Measurements from ENCODE around the gene EDC3.
"Not testable (repeated sequence)": the region's sequence is repeated elsewhere in the genome, so short reads cannot be mapped to it uniquely, and the experiment has no call there.

EDC3 gene

DNA sequence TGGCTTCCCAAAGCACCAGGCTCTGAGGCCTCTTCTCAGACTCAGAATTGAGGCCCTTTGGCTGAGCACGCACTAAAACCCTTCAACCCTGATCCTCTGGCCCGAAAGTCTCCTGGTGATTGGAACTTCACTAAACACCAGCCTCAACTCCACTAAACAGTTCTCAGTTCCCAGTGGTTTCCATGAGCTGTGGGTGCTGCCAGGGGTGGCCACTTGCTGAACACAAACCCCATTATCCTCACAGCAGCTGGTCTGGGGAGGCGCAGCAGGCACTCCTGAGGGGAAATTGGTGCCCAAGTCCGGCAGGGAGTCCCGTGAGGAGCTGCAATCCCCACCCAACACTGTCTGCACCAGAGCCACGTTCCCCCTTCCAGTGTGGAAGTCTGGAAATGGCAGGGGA lies 84.0 kb downstream of the EDC3 start:
- peak; percentile 54 for DNase-seq (ENCODE audit: low spot score)

DNA sequence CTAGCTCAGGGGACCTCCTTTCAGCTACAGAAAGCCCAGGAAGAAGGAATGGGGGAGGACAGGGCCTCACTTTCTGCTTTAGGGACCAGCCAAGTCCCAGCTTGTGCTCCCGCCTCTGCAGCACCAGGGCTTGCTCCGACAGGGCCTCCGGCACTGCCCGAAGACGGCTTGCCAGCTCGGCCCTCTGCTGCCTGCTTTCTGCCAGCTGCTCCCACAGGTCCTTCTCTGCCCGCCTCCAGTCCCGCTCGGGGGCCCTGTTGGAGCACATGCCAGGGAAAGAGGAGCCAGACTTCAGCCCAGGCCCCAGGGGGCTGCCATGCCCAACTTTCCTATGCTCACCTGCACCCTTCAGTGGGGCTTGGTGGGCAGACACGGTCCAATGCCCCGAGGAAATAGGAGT lies 84.5 kb downstream of the EDC3 start:
- DNase-seq (ENCODE audit: low spot score) = no peak

DNA sequence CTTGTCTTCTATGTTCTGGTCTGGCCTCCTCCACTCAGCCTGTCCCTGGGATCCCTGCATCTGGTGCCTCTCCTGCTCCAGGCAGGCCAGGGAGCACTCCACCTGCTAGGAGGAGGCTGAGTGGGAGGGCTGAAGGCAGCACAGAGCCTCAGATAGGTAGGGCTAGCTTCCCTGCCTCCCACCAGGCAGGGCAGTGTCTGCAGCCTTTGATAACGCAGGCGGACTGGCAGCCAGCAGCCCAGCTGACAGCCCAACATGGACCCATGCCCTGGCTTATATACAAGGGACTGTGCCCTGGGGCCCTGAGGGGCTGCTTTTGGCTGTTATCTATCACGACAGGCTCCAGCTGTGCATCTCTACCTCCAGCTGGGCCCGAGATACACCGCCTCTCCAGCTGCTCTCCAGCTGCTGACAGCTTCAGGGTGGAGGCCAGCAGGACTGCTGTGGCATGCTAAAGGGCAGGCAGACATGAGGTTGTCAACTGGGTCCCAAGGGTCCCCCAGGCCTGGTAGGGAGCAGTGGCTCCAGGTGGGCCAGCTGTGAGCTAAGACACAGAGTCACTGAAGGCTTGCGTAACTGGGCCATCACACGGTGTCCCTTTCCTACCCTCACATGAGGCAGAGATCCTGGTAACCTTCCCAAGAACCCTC lies 85.4 kb downstream of the EDC3 start:
- peak; percentile 96 for DNase-seq (ENCODE audit: low spot score)

DNA sequence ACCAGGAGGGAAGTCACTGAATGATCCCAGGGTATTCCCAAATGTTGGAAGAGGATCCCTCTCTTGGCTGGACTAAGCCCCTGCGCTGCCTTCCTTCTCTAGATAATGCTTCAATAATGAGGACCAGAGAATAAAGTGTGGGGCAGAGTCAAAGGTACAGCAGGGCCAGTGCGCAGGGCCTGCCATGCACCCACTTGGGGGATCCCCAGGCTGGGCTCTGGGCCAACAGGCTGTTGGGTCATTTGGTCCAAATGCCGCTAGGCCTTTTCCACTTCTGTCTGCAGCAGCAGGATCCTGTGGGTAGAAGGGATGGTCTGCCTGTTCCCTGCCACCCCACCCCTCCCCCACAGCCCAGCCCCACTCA lies 85.9 kb downstream of the EDC3 start:
- no peak for DNase-seq (ENCODE audit: low spot score)

DNA sequence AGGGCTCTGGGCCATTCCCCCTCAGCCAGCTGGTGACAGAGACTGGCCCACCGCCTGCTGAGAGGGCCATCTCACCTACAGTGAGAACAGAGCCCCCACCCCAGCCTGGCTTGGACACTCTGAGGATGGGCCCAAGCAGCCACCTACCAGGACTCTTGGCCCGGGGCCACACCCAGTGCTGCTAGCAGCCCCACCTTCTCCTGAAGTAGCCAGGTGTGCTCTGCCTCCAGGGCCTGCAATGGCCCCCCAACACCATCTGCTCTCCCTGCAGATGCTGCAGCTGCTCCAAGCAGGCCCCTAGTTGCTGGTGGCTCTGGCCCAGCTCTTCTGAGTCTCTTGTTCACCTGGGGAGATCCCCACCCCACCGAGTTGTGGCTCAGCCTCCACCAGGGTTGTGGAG lies 87.0 kb downstream of the EDC3 start:
- peak; percentile 62 for DNase-seq (ENCODE audit: low spot score)

DNA sequence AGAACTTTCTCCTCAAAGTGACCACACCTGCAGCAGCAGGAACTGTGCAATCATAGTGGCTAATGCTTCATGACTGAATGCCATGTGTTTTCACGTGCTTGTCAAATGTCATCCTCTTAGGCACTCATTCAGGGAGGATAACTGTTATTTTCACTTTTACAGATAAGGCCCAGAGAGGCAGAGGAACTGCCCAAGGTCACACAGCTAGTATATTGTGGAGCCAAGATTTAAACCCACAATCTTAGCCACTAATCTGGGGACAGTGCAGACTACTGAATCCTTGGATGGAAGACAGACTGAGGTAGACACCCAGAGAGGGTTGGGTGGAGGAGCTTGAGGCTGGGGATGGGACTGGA lies 90.1 kb downstream of the EDC3 start:
- peak; percentile 60 for DNase-seq (ENCODE audit: low spot score)

DNA sequence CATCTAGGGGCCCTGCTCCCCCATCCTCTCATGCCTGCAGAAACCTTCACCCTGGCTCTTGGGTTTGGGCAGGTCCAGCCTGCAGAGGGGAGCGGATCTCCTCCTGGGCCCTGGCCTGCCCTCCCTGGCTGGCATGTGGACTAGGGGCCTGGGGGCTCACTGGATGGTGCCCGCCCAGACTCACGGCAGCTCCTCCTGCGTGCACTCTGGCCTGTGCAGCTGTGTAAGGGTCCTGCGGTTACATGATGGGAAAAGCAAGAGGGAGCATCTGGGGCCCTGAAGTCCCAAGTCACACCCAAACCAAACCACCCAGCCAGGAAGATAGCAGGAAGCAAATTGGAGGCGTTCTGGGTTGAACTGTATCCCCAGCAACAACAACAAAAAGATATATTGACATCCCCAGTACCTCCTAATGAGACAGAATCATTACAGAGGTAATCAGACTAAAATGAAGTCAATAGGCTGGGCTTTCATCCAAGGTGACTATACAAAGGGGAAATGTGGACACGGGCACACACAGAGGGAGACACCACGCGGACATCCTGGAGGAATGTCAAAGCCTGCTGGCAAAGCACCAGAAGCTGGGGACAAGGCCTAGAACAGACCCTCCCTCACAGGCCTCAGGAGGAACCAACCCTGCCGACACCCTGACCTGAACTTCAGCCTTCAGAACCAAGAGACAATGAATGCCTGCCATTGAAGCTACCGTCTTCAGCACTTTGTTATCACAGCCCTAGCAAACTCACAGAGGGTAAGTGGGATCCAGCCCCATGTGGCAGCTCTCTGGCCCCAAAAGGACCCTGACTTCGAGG lies 90.6 kb downstream of the EDC3 start:
- DNase-seq (ENCODE audit: low spot score) = peak; percentile 26

DNA sequence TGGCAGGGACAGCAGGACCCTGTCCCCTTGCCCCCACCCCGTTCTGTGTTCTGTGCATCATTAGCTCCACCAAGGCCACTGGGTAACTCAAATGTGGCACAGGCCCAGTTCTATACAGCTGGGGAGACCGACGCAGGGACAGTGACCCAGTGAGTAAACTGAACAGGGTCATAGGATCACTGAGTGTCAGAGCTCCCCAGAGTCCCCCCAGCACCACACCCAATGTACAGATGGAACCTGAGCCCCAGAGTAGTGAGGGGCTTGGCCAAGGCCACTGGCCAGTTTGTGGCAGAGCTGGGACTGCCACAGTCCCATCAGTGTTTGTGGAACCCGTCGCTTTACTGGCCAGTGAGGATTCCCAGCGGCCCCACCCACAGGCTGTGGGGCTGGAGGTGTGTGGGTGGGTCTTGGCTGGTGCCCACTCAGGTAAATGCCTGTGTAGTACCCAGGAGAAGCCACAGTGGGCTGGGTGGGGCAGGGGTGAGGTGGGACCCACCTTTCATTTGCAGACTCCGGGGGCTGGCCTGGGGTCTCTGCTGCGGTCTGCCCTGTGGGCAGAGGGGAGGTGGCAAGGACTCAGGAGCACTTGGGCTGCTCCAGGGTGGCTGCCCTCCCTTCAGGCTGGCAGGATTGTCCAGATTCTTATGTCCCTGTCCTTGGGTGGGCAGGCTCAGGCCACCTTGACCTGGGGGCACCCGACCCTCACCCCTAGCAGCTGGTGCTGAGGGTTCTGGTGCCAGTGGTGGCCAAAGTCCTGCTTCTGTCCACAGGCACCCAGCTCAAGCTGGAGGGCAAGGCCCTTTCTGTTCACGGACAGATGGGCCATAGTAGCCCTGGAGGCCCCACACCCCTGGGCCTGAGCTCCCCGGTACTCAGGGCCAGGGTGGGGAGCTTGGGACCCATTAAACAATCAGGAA lies 91.8 kb downstream of the EDC3 start:
- DNase-seq (ENCODE audit: low spot score) = no peak

DNA sequence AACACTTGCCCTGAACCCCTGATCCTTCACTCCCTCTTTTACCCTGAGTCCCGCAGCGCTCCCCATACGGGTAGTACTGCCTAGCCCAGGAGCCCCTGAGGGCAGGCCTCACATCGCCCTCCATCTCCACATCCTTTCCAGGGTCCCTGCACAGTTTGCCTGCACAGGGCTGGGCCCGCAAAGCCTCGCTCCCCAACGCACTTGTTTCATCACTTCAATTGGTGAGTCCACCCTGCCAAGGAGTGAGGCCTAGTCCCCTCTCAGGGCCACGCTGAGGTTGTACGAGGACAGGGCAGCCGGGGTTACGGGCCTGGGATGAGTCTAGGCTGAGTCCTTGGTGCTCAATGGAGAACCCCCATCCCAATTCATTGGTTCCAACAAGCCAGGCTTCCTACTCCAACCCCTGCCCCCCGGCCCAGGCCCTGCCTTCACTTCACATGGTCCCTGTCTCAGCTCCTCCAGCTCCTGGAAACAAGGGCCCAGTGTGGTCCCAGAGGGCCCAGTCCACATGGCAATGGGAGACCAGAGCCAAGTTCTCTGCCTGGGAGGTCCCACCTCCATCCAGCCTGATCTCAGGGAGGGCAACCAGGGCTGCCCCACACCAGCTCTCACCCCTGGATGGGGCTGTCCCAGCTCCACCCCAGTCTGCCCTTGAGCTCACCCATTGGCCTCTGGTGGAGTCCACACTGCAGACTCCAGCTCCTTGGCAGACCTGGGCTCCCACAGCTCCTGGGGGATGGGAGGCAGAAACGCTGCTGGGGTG lies 92.6 kb downstream of the EDC3 start:
- DNase-seq (ENCODE audit: low spot score) = no peak

DNA sequence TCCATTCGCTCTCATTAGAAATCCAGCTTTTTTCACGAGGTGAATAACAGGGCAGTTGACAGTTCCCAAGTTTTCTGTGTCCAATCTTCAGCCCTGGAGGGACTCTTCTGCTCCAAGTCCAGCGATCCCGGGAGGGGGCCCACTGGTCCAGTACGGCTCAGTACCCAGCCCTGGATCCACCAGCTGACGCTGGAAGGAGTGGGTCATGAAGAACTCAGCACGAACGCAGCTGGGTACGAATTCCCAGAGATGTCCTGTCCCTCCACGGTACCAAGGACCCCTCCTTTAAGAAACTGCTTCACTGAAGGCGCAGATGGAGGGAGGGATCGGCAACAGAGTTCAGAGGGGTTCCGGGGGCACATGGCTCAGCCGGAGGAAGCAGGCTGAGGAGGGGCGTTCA lies 96.7 kb downstream of the EDC3 start:
- DNase-seq (ENCODE audit: low spot score) = no peak

DNA sequence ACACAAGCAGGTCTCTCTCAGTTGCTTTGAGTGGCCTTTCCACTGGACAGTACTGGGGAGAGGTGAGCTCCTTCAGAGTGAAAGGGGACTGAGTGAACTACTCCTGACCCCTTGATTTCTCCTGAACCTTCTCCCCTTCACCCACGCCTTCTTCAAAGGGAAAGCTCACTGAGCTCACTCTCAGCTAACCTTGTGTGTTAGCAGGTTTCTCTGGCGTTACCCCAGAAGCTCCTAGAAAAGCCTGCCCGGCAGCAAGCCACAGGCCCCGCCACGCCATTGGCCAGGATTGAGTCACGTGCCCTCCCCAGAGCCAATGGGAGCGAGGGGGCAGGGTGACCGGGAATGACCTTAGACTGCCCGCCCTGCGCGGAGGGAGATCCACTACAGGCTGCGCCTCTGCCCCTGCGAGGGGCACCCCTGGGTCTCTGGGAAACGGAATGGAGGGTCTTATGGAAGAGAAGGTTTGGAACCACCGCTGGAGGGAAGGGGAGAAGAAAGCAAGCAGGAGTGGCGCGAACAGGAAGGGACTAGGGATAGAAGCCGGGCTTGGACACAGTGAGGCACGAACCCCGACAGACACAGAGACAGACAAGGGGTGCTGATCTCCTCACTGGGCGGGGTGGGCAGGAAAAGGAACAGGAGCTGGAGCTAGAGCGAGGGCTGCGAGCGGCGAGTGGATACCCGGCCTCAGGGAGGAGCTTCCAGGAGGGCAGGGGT lies 97.5 kb downstream of the EDC3 start:
- DNase-seq (ENCODE audit: low spot score) = peak; percentile 96

DNA sequence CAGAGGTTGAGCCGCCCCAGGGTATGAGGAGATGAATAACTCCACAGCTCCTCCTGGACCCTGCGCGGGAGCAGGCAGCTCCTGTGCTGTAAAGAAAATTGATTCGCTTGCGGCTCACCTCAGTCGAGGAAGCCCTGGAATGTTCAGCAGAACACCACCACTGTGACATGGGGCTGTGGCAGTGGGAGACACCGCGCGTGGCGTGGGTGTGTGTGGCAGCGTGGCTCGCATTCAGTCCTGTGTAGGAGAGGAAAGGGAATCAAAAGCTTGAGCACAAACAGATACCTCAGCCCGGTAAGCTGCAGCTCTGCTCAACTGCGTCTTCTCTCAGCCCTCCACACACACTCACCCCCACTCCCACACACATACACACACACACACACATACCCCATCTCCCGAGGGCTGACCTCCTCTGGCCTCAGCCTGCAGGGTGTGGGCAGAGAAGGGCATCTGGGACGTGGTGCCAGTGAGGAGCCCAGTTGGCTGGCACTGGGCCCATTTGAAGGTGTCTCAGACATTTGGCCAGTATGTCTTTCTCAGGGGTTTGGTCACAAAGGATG lies 98.6 kb downstream of the EDC3 start:
- DNase-seq (ENCODE audit: low spot score) = not testable (repeated sequence)

DNA sequence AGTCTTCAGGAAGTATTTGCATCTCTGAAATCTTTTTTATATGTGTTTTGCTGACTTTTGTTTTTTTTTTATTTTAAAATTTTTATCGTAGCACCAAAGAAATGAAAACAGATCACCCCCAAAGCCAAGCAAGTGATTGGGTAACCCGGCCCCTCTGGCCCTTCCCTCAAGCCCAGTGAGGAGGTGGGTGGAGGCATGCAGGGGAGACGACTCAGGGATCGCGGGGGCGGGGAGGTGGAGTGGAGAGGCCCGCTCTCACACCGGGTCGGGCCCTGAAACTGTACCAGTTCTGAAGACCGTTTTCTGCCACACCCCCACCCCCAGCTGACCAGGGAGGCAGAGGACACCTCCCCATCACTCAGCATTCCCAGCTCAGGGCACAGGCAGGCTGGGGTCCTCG lies 99.1 kb downstream of the EDC3 start:
- not testable (repeated sequence) for DNase-seq (ENCODE audit: low spot score)

DNA sequence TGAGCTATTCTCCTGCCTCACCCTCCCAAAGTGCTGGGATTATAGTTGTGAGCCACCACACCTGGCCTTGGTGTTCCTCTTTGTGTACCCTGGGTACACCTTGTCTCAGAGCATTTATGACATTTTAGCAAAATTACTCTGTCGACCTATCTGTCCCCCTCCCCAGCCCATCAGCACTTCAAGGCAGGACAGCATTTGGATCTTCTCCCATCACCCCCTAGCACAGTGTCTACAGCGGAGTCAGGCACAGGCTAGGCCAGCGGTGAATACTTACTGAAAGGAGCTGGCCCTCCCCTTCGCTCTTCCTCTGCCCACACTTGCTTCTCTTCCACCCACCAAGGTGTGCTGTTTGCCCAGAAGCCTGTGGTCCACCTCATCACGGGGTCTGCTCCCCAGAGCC lies 100.6 kb downstream of the EDC3 start:
- DNase-seq (ENCODE audit: low spot score) = no peak

DNA sequence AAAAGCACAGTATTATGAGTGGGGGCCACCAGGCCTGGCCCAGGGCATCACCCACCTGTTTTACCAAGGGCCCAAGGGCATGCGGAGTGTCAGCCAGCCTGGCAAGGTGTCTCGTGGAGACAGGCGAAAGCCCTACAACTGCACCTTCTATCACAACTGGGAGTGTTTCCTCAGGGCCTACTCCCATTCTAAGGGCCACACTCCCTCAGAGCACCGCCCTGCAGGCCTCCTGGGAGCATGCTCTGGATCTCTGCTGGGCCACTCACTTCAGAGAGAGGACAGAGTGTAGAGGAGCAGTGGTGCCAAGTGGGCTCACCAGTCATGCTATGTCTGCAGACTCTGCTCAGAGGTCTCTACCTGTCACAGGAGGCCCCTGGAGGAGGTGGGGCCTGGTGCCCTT lies 101.4 kb downstream of the EDC3 start:
- no peak for DNase-seq (ENCODE audit: low spot score)

DNA sequence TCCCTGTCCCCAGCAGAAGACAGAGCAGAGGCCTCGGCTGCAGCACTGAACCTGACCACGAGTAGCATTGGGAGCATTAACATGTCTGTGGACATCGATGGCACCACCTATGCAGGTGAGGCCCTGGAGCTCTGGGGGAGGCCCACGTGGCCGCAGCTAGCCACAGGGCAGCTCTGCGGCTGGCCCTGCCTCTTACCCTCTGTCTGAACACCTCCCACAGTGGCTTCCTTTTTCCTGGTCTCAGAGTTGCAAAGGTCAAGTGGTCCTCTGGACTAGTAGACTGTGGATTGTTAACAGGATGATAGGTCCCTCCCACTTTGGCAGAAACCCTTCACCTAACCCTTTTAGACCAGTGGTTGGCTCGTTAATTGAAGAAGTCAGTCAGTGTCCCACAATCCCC lies 102.7 kb downstream of the EDC3 start:
- DNase-seq (ENCODE audit: low spot score) = no peak

DNA sequence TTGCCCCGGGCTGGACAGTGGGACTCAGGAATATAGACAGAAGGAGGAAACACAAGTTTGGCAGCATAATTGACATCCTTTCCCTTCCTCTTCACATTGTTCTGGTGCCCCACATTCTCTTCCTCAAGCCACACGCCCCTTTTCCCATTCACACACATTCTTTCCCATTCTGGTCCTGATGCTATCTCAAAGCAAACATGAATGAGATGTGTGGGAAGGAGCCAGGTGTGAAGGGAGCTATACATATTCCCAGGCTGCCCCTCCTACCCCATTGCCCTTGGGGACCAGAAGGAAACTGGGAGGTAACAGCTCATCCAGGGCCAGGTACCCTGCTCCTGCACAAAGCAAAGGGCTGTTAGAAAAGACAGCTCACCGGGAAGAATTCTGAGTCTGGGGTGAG lies 103.6 kb downstream of the EDC3 start:
- no peak for DNase-seq (ENCODE audit: low spot score)

DNA sequence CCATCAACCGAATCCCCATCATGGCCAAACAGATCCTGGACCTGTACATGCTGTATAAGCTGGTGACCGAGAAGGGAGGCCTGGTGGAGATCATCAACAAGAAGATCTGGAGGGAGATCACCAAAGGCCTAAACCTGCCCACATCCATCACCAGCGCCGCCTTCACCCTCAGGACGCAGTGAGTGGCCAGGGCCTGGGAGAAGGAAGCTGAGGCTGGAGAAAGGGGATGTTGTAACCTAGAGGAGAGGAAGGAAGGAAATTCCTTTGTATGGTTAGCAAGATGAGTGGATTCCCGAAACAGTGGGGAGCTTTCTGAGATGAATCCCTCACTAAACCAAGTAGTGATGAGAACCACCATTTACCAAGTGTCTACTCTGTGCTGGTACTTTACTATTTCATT lies 106.0 kb downstream of the EDC3 start:
- DNase-seq (ENCODE audit: low spot score) = no peak

DNA sequence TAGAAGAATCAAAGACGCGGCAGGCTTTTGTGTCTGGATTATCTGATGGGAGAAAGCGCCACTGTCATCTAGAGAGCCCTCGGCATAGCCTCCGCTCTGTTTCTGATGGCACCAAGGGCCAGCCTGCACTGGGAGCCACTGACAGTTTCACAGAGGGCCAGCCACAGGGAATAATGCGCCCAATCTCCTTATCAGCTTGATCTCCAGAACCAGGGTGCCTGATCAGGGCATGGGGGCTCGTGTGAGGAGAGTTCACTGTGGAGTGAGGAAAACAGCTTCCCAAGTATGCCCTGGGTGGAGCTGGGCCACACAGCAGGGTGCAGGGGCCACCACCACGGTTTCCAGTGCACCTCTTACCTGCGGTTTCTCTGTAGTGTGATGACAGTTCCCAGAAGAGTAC lies 110.0 kb downstream of the EDC3 start:
- no peak for DNase-seq (ENCODE audit: low spot score)

DNA sequence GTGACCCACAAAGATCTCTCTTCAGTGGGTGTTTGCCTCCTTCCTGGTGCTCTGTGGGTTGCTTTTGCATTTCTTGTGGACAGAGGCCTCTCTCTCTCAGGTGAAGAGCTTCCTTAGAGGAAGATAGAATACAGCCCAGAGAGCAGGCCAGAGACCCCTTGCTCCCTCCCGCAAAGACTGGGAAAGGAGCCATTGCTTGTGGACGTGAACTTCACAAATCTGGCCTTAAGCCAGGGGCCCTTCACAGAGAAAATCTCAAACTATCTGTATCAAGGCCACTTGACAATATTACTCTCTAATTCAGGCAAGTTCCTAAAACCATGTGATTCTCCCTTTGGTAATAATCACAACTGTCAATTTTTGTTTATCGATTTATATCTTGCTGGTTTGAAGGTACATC lies 110.6 kb downstream of the EDC3 start:
- DNase-seq (ENCODE audit: low spot score) = no peak

DNA sequence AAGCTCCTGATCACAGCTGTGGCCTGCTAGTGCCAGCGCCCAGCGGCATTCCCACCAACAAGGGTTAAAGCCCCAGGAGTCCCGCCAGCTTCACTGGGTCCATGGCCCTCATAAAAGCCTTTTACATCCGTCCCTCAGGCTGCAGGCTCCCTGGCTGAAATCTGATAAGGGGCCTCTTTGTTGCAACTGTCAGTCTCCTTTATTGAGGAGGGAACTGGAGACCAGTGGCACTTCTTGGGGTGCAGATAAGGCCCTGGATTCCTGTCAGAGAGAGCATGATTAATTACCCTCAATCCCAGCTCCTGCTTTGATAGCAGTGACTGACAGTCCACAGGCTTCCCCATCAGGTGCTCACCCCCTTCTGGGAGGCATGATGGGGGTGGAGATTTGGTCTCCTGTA lies 111.0 kb downstream of the EDC3 start:
- DNase-seq (ENCODE audit: low spot score) = no peak

Measured in hematopoietic multipotent progenitor cell treated with erythropoietin and hydrocortisone succinate and interleukin-3 and kit ligand, for 17 days (in vitro differentiated cells).